GM08714 (cell line): ENCODE data around the gene TMEM121.

Experiments used
- H3K4me3 ChIP-seq: fragments of 200-500 bp; sonication (Bioruptor generic); 2 replicates; pipeline ENCODE4 v1.5.1; 2014; ENCODE audit warnings: mild to moderate bottlenecking, low read length, inconsistent platforms
- ZNF274 ChIP-seq: IDR thresholded peaks from 2 replicates; pipeline ENCODE4 v1.6.1; 2012; ENCODE audit warnings: mild to moderate bottlenecking, low read depth, low read length

The TMEM121 gene

DNA sequence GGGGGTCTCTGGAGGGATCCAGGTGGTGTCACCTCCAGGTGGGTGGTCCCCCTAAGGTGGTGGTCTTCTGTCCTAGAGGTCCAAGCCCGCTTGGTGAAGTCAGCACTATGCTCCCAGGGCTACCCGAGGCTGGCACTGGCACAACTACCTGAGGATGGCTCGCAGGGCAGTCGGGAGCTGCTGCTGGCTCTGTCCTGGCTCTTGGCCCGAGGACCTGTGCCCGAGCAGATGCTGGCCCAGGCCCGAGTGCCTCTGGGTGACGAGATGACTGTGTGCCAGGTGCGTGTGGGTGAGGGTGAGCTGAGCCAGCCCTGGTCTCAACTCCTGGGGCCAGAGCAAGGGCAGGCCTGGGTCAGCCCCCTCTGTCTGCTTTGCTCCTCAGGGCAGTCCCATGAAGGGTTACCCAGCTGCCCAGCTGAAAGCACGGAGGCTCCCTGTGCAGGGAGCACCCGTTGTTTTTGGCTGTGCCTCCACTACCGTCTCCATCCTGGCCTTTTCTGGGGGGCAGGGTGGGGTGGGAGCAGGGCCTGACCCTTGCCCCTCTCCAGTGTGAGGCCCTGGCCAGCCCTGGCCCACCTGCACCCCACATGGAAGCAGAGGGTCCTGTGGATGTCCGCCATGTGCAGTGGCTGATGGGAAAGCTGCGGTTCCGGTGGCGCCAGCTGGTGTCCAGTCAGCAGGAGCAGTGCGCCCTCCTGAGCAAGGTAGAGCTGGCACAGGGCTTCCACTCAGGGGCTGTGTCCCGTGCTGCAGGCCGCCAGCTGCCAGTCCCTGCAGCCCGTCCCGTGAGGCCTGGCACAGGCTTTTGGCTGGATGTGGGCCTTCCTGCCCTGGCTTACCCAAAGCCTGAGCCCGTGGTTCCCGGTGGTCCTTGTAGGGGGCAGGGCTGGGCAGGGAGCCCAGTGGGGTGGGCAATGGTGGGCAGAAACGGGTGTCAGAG is 34.1 kb upstream of the TMEM121 start:
- TF ChIP-seq ZNF274 = no peak
- peak overlapping the region; percentile 43; the same call in 1 of the 2 replicates for H3K4me3 ChIP-seq

DNA sequence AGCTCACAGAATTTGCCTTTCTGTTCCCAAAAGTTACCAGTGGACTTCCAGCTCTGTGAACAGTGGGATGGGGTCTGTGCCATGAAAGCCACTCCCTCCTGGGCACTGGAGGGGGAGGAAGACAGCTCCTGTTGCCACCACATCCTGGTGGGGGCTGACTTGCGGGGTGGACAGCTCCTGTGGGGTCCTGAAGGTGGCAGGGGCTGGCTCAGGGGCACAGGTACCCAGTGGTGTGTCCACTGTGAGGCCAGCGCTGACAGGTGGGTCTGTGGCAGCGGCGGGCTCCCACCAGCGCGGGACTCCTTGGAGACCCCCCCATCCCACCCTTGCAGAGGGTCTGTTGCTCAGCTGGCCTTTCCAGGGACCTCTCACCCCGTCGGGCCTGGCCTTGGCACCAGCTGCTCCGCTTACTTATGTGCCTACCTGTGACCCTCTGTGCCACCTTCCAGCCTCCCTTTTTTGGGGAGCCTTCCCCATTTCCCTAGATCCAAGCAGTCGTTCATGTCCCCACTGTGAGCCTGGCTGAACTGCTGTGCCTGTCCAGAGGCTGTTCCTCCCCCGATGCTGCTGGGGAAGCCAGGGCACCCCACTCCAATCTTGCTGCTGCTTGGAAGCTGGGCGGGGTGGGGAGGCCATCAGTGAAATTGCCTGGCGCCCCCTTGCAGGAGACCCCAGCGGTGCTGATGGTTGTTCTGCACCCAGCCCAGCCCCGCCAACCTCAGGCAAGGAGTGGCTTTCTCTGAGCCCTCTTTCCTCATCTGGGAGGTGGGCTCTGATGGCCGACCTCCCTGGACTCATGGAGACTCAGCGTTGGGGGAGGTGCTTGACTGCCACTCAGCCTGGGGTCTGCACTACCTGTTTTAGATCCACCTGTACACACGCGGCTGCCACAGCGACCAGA is 33.2 kb upstream of the TMEM121 start:
- TF ChIP-seq ZNF274 = no peak
- no peak overlapping the region for H3K4me3 ChIP-seq

DNA sequence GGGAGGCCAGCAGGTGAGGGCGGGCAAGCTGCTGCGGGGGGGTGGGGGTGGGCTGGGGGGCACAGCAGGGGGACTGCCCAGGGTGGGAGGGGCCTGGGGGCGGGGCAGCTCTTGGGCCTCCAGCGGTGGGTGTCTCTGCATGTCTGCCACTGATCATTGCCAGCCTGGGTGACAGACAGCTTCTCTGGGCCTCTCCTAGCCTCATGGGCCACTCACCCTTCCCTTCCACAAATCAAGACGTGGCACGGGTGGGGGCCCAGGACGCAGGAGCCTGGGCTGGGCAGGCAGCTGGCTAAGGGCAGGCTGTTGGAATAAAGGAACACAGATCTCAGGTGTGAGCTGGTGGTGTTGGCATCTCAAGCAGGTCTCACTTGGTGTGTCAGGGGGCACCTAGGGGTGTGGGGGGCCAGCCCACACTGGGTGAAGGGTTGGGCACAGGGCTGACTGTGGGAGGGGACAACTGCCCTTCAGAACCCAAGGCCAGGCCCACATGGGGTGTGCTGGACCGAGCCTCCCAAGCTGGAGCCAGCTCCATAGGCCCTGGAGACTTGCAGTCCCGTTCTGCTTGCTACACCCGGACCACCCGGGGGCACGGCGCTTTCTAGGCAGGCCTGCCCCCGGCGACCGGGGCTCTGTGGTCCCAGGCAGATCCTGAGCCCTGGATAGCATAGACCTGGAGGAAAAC is 32.3 kb upstream of the TMEM121 start:
- H3K4me3 ChIP-seq = no peak overlapping the region
- TF ChIP-seq ZNF274 = no peak

- TF ChIP-seq ZNF274 = no peak
- no peak overlapping the region for H3K4me3 ChIP-seq
These were observed 31.8 kb upstream of the TMEM121 start for GRCh38 chr14:105494606-105494929.

DNA sequence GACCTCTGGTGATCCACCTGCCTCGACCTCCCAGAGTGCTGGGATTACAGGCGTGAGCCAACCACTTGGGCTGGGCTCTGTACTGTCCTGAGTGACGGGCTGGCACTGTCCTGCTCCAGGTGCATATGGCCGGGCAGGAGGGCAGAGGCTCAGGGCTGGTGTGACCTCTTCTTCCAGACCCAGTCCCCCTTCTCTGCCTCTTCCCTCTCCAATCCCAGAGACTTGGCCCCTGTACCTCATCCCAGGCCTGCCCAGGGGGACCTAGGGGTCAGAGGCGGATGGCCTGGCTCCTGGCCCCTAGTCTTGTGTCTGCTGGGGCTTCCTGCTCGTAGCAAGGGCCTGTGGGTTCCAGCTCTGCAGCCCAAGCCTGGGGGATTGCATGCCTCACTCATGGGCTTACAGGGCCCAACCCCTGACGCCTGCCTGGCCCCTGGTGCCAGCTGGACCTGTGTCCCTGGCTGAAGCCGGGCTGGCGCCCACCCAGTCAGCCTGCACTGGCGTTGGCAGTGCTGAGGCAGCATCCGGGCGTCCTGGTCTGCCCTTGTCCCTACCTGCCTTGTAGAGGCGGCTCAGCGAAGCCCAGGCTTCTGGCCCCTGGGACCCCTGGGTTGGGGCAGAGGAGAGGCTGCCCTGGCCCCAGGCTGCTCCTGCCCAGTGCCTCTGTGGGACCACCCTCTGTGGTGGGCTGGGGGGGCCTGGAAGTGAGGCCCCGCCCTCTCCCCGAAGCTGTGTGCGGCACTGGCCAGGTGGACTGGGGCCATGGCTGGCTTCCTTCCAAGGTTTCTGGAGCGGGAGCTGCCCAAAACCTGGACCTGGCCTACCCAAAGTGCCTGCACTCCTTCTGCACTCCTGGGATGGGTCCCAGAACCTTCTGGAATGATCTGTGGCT is 31.0 kb upstream of the TMEM121 start:
- TF ChIP-seq ZNF274 = no peak
- H3K4me3 ChIP-seq = no peak overlapping the region

DNA sequence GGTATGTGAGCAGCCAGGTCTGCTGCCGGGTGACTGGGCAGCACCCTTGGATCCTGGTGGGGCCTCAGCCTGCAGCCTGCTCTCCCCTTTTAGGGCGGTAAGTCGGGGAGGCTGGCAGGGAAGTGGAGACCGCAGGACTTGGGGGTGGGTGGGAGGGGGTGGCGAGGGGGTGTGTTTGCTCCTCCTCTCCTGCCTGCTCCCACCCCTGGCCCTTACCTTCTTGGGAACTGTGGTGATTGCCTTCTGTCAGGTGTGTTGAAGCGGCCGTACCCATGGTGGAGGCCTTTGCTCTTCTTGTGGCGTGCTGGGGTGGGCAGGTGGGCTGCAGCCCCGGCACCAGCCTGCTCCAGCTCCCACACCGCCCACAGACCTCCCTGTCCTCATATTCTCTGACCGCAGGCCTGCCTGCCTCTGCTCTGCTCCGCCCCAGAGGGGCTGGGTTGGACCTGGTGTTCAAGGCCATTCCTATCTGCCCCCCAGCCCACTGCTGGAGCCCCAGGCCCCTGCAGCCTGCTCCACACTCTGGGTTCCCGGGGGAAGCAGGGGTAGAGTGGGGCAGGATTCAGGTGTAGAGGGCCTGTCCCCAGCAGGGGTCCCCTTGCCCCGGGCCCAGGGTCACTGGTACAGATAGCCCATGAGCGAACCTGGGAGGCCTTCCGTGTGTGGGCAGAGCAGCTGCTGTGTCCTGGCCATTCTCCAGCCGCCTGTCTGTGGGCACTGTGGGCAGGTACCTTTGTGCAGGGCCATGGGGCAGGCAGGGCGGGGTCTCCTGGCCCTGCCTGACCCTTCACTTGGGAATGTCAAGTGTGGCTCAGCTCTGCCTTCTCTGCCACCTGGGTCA is 30.2 kb upstream of the TMEM121 start:
- H3K4me3 ChIP-seq = no peak overlapping the region
- TF ChIP-seq ZNF274 = no peak

DNA sequence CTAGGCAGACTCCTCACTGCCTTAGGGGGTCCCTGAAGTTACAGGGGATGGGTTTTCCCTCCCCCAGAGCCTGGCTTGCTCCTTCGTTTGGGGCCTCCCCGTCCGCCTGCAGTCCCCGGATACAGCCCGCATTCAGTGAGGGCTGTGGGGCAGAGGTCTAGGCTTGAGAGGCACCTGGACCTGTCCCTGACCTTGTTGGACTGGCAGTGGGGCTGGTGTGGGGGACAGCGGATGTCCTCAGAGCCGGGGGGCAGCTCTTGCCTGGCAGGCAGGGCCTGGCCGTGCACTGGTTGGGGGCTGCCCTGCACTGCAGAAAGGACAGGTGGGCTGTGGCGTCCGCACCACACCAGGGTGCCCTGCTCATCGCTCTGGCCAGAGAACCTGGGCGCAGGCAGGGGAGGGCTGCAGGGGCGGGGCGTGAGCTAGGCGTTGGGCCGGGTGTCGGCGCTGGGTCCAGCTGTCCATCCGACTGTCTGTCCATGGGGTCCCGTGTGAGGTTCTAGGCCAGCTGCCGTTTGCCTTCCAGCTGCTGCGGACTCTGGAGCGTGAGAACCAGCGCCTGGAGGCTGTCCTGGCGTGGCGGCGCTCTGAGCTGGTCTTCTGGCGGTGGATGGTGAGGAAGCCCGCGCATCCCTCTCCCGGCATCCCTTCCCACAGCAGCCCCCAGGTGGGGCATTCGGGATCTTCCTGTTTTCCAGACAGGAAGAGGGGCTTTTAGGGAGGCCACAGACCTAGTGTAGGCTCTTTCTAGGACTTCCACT is 29.4 kb upstream of the TMEM121 start:
- TF ChIP-seq ZNF274 = no peak
- no peak overlapping the region for H3K4me3 ChIP-seq

DNA sequence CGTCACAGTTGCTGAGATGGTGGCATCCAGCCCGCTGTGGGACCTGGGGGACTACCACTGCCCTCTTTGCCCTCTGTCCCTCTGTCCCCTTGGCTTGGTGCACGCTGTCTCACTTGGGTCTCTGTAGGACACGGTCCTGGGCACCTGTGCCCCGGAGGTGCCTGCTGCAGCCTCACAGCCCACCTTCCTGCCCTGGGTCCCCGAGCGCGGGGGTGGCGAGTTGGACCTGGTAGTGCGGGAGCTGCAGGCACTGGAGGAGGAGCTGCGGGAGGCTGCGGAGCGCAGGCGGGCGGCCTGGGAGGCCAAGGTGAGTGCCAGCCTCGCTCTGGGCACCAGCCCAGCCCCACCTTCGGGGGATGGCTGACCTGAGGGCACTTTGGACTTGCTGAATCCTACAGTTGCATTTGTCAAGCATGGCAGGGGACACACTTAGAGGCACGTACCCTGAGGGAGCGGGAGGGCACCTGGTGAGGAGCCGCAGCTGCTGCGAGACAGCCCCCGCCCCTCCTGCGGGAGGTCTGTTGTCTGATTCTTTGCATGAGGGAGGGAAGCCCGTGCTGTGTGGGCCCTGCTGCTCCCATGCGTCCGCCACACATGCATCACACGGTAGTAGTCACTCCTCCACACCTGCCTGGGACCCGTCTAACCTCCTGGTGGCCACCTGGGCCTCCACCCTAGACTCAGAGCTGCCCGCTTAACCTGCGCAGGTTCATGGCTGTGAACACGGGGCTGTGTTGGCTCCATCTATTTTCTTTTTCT is 28.5 kb upstream of the TMEM121 start:
- no peak for TF ChIP-seq ZNF274
- H3K4me3 ChIP-seq = no peak overlapping the region

GRCh38 chr14:105498430-105499255 is 27.7 kb upstream of the TMEM121 start:
- no peak for TF ChIP-seq ZNF274
- no peak overlapping the region for H3K4me3 ChIP-seq

- no peak overlapping the region for H3K4me3 ChIP-seq
- TF ChIP-seq ZNF274 = no peak
These were observed 26.9 kb upstream of the TMEM121 start for GRCh38 chr14:105499256-105500035.
